ENCODE measurements around the gene TMEM35A. TPM values are rescaled to one million over a fixed set of nuclear protein-coding genes. Genes with fewer than 3 reads are reported as not detected.

TMEM35A gene
- total RNA-seq, 4 donors from 2014 or later, result 0.78 to 2.1 (median 1.3) TPM

DNA sequence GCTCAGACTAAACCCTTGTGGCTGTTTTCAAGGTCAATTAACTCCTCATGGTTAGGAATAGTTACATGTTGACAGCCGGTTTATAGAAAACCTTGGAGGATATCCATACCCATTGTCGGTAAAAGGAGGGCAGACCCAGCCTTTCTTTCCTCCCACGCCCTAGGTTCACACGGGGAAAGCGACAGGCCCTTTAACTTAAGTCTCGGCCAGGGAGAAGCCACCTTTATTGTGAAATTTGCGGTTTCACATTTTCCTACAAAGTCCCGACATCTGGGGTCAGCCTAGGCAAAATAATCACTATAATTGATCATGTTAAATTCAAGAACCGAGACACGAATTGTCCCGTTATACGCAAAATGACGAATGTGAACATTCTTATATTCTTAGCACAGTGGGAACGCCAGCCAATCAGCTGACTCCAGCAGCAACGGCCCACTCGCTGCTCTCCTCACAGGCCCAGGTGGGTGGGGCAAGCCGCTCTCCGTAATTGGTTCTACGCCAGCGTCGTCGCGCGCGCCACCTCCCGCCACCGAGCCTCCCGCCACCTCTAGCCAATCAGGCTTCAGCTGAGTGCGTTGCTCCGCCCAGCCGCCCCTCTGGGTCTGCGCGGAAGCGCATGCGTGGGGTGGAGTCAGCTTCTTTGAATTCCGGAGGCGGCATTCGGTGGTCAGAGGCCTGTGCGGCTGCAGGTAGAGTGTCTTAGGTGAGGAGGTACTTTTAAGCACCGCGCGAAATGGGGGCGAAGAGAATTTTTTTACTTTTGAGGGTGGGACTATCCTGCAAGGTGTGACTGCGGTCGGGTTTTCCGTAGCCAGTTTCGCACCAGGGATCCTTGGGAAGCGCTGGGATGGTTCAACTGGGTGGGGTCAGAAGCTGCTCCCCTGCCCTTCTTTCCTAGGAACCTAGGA lies 19.1 kb downstream of the TMEM35A start, which contains the start of gene CENPI:
Gene CENPI (plus strand): TSS at position 659 of the 908 bp plus-strand sequence. CDS start 2,867 bp downstream, outside the sequence.
- peak within 1 kb of the TSS in 1 of 3 donors; percentile 13 for H3K4me3 ChIP-seq (replicated peaks in 1 of 3)
- H3K27me3 ChIP-seq, result no peaks in the 10 kb centered on the region
- intact Hi-C loops (cut with DNase I), result no loop called here
- no peaks in the 10 kb centered on the region for H3K9me3 ChIP-seq
- TF ChIP-seq POLR2A (IDR thresholded peaks at IDR 0.05), result peak in 1 of 2 donors; percentile 44
- TF ChIP-seq, protein P1, sequence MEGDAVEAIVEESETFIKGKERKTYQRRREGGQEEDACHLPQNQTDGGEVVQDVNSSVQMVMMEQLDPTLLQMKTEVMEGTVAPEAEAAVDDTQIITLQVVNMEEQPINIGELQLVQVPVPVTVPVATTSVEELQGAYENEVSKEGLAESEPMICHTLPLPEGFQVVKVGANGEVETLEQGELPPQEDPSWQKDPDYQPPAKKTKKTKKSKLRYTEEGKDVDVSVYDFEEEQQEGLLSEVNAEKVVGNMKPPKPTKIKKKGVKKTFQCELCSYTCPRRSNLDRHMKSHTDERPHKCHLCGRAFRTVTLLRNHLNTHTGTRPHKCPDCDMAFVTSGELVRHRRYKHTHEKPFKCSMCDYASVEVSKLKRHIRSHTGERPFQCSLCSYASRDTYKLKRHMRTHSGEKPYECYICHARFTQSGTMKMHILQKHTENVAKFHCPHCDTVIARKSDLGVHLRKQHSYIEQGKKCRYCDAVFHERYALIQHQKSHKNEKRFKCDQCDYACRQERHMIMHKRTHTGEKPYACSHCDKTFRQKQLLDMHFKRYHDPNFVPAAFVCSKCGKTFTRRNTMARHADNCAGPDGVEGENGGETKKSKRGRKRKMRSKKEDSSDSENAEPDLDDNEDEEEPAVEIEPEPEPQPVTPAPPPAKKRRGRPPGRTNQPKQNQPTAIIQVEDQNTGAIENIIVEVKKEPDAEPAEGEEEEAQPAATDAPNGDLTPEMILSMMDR (IDR thresholded peaks at IDR 0.05), result no peak
- H3K4me1 ChIP-seq, result no peaks in the 10 kb centered on the region
- 0% methylated on average over 11 to 19 of the region's 48 CpGs for WGBS, 2 donors
- peak; percentile 89 to 92 for DNase-seq
- no peaks in the 10 kb centered on the region for H3K36me3 ChIP-seq
- H3K27ac ChIP-seq, result peak within 1 kb of the TSS; percentile 39 to 70 (median 39)

GRCh38 chrX:101108284-101108683 lies 29.6 kb downstream of the TMEM35A start:
- intact Hi-C loops (cut with DNase I), result no loop called here
- Histone ChIP-seq H3K27ac (no peak overlapping the region), H3K36me3 (no peaks in the 10 kb centered on the region), H3K9me3 (no peaks in the 10 kb centered on the region), H3K4me1 (no peaks in the 10 kb centered on the region), H3K4me3 (replicated peaks in 1 of 3) (no peak overlapping the region), H3K27me3 (no peaks in the 10 kb centered on the region)
- WGBS, 2 donors, result 98% methylated on average over 3 to 4 of the region's 4 CpGs
- no peak for DNase-seq
- TF ChIP-seq, protein P1 (IDR thresholded peaks at IDR 0.05), result no peak
- TF ChIP-seq POLR2A (IDR thresholded peaks at IDR 0.05), result no peak

DNA sequence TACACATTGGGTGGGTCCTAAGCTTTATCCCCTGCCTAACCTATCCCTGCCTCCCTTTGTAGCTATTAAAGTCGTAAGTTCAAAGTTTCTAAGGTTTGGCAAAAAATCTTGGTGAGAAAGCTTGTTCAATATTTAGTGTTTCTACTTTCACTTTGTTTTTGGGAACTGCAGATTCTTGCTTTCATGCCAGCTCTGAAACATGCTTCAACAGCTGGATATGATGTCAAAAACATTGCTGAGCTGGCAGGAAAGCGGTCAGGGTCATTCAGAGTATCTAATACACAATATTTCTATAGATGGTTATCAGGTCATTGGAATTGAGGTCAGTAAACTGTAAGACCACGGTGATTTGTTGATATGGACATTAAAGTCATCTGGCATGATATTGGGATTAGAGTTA lies 39.0 kb downstream of the TMEM35A start:
- WGBS, 2 donors, result 87 to 92% methylated on average over 3 of the region's 3 CpGs
- Histone ChIP-seq H3K36me3 (no peaks in the 10 kb centered on the region), H3K27me3 (no peaks in the 10 kb centered on the region), H3K9me3 (no peaks in the 10 kb centered on the region), H3K4me3 (replicated peaks in 1 of 3) (no peak overlapping the region), H3K4me1 (no peaks in the 10 kb centered on the region), H3K27ac (no peak overlapping the region)
- intact Hi-C loops (cut with DNase I), result no loop called here
- no peak for DNase-seq
- TF ChIP-seq, protein P1 (IDR thresholded peaks at IDR 0.05), result no peak
- no peak for TF ChIP-seq POLR2A (IDR thresholded peaks at IDR 0.05)

GRCh38 chrX:101136235-101136634 lies 57.6 kb downstream of the TMEM35A start:
- TF ChIP-seq POLR2A (IDR thresholded peaks at IDR 0.05), result no peak
- TF ChIP-seq, protein P1 (IDR thresholded peaks at IDR 0.05), result no peak
- DNase-seq, result no peak
- WGBS, 2 donors, result 92 to 95% methylated on average over 2 of the region's 2 CpGs
- Histone ChIP-seq H3K4me1 (no peaks in the 10 kb centered on the region), H3K27me3 (no peaks in the 10 kb centered on the region), H3K9me3 (no peaks in the 10 kb centered on the region), H3K36me3 (no peaks in the 10 kb centered on the region), H3K4me3 (replicated peaks in 1 of 3) (no peak overlapping the region), H3K27ac (no peak overlapping the region)
- intact Hi-C loops (cut with DNase I), result no loop called here

Other genes starting within 250 kb of the TMEM35A start
- not detected for gene NOX1, start 204.5 kb upstream of the TMEM35A start, total RNA-seq
- 1 to 10 TPM in 2 of 4 donors, under 1 TPM in 2; 0.33 to 3.3 (median 1.1) TPM for gene XKRX, start 150.0 kb upstream of the TMEM35A start, total RNA-seq
- not detected for gene ARL13A, start 109.2 kb upstream of the TMEM35A start, total RNA-seq
- 10 to 100 TPM; 26.2 to 32.8 (median 29.1) TPM for gene TRMT2B, start 26.8 kb upstream of the TMEM35A start, total RNA-seq
- gene CENPI, start 19.3 kb downstream of the TMEM35A start, total RNA-seq, result under 1 TPM in 2 of 4 donors, not detected in 2; 0.17 to 0.78 TPM
- not detected for gene DRP2, start 140.9 kb downstream of the TMEM35A start, total RNA-seq
- gene TAF7L, start 212.5 kb downstream of the TMEM35A start, total RNA-seq, result 1 to 10 TPM in 1 of 4 donors, under 1 TPM in 2, not detected in 1; 0.22 to 1.4 (median 0.81) TPM

Measured in thyroid gland (tissue), 4 donors.